ENCODE data around the gene VTCN1.
"Not testable (repeated sequence)": the region's sequence is repeated elsewhere in the genome, so short reads cannot be mapped to it uniquely, and the experiment has no call there.

Gene VTCN1

GRCh38 chr1:117162816-117163215 is 47.9 kb downstream of the VTCN1 start:
- no peak for DNase-seq

DNA sequence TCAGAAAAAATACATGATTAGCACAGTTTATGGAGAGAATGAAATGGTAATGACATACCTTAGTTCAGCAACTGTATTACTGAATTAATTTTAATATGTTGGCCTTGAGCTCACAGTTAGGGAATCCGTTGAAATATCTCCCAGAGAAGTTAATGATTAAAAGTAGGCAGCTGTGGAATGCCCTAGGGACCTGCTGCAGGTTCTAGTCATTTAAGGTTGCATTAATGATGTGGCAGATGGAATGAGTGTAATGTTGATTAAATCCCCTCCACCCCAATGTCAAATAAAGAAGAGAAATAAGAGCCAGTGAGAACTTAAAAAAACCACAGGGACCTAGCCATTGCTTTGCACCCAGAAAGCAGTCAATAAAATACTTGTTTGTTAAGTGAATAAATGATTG is 48.8 kb downstream of the VTCN1 start:
- no peak for DNase-seq

GRCh38 chr1:117151305-117151704 is 59.4 kb downstream of the VTCN1 start:
- DNase-seq: not testable (repeated sequence)

GRCh38 chr1:117150316-117150715 is 60.4 kb downstream of the VTCN1 start:
- DNase-seq: no peak

DNA sequence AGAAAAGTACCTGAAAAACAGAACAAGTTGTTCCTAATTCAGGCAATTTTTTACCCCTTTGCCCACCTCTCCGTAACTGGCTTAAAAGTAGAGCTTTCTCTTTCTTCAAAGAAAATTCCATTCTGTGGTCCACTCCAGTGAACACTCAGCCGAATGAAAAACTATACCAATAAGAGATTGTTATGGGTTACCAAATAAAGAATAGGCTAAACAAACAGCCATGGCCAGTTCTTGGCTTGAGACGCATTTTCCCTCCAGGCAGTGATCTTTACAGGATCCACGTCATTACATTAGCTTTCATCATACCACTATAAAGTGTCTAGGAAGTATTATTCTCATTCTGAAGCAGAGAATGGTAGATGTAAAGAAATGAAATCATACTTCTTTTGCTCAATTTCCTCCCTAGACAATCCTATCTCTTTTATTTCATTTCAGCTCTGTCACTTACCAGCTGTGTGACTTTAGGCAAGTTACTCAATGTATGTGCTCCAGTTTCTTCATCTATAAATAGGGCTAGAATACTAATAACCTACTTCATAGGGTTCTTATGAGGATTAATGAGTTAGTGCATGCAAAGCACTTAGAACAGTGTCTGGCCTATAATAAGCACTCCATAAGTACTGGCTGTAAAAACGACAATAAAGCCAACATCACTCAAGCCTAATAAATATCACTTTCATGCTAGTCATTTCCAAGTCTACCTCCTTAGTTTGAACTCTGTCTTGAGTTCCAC is 62.7 kb downstream of the VTCN1 start:
- DNase-seq: no peak

DNA sequence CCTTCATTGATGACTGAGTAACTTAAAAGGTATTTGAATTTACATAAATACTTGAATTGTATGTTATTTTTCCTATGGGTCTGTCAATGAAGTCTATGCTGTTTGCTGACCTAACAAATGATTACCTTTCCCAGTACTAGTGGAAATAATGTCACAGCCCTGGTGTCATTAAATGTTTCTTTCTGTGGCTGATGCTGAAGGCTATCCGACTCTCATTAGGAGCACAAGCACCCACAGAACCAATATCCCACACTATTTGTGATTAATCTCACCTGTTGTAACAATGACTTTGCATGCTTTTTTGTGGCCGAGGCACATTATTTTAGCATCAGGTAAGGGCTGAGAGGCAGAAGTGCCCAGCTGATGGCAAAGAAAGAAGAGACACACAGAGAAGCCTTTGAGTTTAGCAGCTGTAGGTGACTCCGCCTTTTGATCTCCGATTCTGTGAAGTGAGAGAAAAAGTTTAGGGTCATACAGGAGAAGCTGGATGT is 63.3 kb downstream of the VTCN1 start:
- DNase-seq: no peak

GRCh38 chr1:117146575-117147340 is 64.0 kb downstream of the VTCN1 start:
- no peak for DNase-seq

GRCh38 chr1:117146072-117146471 is 64.7 kb downstream of the VTCN1 start:
- DNase-seq: no peak

GRCh38 chr1:117143871-117144270 is 66.9 kb downstream of the VTCN1 start:
- DNase-seq: no peak

DNA sequence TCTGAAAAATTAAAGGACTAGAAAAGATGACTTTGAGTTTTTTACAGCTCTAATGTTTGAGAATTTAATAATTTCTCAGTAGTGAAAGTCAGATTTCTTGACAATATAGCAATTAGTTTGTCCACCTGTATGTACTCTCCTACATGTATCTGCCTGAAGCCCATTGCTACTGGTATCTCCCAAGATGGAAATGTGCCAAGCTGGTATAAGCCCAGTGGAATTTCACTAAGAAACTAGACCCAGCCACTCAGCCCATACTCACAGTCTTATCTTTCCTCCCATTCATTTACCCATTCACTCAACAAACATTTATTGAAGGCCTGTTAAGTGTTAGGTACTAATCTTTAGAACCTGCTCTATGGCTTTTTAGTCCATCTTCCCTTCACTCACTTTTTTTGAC is 67.6 kb downstream of the VTCN1 start:
- DNase-seq: no peak

GRCh38 chr1:117142200-117142599 is 68.5 kb downstream of the VTCN1 start:
- no peak for DNase-seq

DNA sequence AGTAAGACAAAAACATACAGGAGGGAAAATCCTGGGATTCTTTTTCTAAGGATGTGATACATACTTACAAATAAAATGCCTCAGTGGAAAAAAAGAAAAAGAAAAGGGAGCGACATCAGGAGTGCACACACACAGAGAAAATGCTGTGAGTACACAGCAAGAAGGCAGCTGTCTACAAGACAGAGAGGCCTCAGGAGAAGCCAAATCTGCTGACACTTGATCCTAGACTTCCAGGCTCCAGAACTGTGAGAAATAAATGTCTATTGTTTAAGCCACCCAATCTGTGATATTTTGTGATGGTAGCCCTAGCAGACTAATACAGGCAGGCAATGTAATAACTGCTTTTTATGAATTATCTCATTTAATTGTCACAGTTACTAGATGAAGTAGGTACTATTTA is 72.2 kb downstream of the VTCN1 start:
- DNase-seq: no peak

- no peak for DNase-seq
Observed at GRCh38 chr1:117138106-117138505, 72.6 kb downstream of the VTCN1 start.

DNA sequence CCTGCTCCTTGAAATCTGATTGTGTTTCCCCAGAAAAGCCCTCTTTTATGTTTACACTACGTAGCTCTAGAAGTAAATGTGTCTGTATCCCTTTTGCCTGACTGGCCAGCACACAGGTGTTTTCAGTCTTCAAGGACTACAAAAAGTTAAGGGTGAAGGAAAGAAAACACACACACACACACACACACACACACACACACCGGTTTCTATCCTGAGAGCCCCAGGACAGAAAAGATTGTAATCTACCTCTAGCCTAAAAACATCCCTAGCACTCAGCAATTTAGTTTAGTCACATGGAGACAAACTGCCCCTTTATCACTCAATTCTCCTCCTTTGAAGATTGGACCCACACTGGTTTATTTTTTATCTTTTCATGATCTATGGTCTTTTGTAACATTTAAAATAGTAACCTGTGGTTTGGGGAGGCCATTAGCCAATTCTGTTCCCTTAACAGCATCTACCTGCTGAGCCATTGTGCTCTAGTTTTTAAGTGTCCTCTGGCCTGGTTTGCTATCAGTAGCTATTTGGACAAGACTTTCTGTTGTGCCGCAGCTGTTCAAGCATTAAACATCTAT is 73.4 kb downstream of the VTCN1 start:
- no peak for DNase-seq

DNA sequence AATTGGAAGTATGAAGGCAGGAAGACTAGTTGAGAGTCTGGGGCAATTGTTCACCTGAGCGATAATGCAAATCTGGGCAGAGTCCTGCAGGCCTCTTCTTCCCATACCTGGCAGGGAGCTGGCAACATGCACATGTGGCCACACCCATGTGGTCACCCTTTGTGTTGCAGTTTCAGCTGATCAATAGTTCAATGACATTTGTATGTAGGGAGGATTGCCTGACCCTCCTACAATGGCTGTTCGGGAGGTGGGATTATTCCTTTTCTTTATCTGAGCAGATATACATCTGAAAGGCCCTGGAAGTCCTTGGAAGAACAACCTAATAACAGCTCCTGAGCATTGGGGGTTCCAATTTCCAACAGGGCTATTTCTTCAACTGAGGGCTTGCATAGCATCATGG is 74.0 kb downstream of the VTCN1 start:
- no peak for DNase-seq

DNA sequence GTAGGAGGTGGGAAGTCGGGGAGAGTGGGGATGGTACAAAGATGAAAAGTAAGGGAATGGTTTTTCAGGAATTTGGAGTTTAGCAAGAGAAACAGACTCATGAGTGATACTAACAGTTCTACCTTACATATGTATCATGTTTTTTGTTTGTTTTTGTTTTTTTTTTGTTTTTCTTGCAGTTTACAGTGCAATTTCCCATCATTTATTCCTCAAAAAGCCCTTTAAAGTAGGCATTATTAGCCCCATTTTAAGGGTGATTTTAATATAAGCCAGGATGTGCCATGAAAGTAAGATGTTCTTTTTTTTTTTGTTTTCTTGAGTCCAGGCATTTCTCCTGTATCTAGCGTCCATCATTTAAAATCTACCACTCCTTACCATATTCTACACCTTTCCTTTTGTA is 75.4 kb downstream of the VTCN1 start:
- no peak for DNase-seq

DNA sequence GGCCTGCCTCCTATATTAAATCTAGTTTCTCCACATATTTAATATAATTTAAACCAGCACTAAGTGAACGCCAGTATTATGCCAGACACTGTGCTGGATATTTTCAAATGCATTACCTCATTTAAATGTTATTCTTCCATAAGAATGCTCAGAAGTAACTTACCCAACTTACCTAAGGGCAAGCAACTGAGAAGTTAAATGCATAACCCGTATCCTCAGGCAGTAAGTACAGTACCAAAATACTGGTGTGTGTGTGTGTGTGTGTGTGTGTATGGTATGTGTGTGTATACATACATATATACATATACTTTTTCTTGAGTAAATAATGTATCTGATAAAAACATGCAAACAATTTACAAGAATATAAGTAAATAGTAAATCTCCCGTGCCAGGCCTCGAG is 80.2 kb downstream of the VTCN1 start:
- DNase-seq: no peak

DNA sequence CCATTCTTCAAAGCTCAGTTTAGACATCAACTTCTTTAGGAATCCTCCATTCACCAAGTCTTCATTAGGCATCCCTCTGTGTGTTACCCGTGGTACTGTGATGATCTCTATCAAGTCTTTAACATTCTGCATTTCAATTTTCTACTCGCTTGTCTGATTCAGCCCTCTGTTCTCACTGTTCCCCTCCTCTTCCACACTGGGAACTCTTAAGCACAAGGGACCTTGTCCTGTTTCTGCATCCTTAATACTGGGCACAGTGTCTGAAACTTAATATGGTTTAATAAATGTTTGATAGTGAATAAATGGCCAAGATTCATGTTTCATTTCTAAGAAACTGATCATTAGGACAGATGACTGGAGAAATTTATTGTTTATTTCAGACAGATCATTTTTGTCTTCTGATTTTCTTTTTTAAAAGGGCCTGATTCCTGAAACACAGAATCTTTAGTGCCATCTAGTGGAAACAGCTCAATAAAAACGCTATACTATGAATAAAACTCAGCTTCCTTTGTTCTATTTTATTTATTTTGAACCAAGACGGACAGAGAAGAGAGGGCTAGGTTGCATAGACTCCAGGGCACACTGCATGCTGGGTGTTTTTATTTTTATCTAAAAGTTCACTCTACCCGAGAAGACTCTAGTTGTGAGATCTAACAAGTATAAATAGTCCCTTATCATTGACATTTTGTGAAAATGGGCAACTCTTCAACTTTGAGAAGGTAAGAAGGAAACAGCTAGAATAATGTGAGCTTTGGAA is 82.2 kb downstream of the VTCN1 start:
- DNase-seq: no peak

- no peak for DNase-seq
Observed at GRCh38 chr1:117127795-117128194, 82.9 kb downstream of the VTCN1 start.

GRCh38 chr1:117124661-117125060 is 86.1 kb downstream of the VTCN1 start:
- no peak for DNase-seq

DNA sequence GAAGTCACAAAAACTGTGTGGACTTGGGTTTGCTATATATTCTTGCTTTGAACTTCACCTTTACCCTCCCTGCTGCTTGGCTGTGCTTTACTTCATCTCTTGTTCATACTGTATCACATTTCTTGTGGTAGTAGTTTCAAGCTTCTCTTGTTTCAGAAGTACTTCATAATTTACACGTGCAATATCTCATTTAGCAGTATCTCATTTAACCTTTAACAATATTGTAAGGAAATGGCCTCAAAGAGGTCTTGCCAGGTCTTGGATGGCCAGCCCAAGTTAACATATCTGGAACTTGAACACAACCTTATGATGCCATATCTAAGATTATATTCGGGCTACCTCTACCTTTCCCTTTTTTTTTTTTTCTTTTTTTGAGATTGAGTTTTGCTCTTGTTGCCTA is 87.5 kb downstream of the VTCN1 start:
- DNase-seq: no peak

DNA sequence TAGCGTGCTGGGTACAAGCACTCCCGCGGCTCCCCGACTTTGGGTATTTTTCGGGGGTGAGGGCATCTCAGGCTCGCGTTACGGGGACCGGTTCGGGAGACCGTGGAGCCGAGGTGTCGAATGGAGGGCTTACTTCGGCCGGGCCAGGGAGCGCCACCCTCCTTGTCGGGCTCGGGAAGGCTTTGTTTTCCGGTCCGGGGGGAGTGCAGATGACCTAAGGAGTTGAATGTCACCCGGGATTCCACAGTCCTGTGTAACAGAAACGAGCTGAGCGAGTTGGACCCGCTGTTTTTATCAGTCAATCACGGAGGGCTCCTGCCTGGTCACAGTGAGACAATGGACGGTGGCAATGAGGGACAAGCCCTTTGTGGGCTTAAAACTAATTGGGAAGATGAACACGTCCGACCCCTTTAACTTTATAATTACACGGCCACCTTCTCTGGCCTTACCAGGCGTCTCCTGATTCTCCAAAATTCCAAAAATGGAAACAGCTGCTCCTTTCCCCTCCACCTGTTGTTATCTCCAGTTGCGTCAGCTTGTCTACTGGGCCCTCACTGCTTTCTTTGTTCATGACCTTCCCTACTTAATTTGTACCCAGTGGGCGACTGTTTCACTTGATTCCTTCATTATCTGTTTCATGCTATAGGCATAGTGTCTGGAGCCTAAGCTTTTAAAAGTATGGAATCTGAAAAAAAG is 88.2 kb downstream of the VTCN1 start:
- no peak for DNase-seq

All from activated CD4-positive, alpha-beta T cell treated with anti-CD3 and anti-CD28 coated beads, Interleukin-2, amount 50 U/mL, for 1 hour (primary cell).